Measurements from ENCODE around the gene SAMD5. TPM values are rescaled to one million over a fixed set of nuclear protein-coding genes. Genes with fewer than 3 reads are reported as not detected.
"Not testable (repeated sequence)": the region's sequence is repeated elsewhere in the genome, so short reads cannot be mapped to it uniquely, and the experiment has no call there.

SAMD5 gene
- polyA plus RNA-seq, 1 donor = 19.4 TPM

DNA sequence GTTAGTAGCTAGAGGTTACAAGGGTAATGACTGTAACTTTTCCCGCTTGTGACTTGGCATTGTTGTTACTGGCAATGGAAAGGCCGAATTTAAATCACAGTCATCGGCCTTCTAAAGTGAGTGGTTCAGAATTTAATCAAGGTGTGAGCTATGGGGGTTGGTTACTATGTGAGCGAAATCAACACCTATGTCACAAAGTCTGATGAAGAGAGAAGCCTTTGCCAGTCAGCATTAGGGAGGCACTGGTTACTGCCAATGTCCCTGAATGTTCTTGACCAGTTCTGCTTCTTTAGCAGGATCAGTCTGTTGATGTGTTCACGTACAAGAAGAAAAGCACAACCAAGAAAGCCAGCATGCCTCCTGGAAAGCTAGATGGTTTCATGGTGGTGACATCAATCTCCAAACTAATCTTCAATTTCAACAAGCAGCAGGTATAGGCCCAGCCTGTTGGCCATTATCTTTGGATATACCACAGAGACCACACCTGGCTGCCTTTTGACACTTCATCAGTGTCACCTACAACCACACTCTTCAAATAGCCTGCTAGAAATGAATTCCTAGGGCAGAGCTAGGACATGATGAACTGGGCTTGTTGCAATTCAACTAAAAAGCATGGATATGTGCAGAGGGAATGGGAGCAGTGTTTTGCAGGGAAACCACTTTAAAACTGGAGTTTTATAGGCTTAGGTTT is 17.2 kb downstream of the SAMD5 start:
- no peak for DNase-seq

DNA sequence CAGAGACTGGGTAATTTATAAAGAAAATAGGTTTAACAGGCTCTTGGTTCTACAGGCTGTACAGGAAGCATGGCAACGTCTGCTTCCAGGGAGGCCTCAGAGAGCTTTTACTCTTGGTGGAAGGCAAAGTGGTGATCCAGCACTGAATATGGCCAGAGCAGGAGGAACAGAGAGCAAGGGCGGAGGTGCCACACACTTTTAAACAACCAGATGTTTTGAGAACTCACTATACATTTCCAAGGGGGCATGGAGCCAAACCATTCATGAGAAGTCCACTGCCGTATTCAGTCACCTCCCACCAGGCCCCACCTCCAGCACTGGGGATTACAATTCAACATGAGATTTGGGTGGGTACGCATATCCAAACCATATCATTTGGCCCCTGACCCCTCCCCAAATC is 18.7 kb downstream of the SAMD5 start:
- no peak for DNase-seq

DNA sequence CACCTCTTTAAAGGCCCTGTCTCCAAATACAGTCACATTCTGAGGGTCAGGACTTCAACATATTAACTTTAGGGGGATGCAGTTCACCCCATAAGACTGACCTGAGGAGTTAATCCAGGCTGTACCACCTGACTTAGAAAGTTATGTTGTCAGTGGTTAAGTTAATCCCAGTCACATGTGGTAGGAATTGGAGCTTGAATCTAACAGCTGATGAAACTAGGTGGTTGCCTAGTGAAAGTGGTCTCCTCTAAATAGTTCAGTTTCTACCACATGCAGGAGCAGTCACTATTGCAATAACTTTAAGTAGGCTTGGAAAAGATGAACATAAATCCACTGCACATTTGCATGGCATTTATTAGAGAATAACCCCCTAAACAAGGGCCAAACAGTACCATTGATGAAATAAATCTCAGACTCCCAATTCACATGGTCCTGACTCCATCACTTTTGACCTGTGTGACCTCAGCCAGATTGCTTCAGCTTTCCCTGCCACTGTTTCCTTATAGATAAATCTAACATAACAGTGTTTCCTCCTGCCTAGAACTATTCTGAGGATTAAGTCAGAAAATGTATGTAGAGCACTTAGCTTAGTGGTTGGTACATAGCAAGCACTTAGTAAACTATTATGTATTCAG is 20.1 kb downstream of the SAMD5 start:
- DNase-seq = no peak

DNA sequence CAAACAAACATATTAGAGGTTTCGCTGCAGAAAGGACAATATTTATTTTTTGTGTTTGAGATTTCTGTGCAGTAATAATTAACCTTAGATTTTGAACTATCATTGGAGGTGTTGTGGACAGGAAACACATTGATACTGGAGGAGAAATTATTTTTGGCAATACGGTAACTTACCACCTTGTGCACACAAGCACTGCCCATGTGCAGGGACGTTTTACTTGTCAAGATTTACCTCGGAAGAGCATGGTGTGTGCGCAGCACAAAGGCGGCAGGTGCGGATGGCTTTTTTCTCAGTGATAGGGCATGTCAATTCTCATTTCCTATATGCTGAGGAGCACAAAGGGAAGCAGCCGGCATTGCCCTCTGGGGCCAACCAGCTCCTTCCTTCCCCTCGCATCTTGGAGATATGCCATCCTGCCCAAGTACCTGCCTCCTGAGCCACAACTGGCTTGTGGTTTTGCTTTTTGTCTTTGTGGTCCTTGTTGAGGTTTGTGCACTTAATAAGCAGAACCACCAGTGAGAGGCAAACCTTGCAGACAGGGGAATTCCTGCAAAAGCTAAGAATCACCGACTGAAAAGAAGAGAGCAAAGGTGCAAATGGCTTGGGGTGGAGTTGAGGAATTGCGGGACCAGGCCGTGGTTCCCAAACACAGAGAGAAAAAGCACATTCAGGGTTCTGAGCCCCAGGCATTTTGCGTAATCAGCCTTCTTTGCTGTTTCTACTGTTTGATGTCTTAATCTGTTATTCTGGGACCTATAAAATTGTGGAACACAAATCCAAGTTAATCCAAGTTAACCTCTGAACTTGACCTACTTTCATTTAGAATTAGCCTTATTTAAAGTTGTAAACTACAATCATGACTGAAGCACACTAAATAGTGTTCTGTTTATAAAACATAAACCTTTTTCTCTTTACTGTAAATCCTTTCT is 21.9 kb downstream of the SAMD5 start:
- no peak for DNase-seq

DNA sequence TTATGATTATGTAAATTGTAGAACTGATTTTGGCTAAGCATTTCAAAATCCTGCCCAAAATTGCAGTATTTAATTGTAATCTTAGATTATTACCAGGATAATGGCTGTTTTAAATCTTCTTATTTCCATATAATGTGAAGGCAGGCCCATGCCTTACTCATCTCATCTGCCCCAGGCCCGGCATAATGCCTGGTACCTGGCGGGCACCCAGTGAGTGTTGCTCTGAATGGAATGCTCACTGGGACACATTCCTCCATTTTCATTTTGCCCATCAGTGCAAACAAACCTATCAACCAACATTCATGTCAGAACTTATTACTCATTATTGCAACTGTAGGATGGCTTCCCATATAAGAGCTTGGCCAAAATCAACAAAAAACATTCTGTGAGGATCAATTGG is 22.8 kb downstream of the SAMD5 start:
- no peak for DNase-seq

DNA sequence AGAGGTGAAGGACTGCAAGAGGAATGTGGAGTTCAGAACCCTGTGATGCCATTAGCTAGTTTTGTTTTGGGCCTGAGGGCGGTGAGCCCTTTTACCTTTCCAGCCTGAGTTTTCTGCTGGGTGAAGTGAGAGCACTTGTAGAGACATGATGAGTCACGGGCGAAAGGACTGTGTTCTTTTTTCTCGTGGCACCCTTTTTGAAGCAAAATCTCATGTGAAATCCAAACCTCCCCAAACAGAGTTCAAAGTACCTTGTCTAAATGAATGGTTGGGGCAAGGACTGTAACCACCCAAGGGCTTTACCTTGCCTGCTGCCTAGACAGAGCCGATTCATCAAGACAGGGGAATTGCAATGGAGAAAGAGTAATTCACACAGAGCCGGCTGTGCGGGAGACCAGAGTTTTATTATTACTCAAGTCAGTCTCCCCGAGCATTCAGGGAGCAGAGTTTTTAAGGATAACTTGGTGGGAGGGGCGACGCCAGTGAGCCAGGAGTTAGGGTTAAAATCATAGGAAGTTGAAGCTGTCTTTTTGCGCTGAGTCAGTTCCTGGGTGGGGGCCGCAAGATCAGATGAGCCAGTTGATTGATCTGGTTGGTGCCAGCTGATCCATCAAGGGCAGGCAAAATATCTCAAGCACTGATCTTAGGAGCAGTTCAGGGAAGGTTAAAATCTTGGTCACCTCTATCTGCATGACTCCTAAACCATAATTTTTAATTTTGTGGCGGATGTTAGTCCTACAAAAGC is 25.8 kb downstream of the SAMD5 start:
- no peak for DNase-seq

DNA sequence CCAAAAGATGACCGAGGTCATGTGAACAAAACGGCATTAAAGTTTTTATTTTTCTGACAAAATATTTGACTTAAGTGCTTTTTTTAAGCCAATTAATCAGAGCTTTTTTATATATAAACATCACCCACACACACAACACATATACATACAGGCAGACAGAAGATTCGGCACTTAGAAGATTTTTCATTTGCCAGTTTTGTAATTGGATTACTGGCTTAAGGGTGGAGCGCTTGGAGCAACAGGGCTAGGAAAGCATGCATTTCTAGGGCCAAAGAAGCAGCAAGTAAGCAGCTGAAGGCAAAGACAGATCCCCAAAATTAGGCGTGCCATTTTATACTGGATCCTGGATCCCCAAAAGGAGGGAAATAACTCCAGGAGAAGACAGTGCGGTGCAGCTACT is 30.3 kb downstream of the SAMD5 start:
- no peak for DNase-seq

DNA sequence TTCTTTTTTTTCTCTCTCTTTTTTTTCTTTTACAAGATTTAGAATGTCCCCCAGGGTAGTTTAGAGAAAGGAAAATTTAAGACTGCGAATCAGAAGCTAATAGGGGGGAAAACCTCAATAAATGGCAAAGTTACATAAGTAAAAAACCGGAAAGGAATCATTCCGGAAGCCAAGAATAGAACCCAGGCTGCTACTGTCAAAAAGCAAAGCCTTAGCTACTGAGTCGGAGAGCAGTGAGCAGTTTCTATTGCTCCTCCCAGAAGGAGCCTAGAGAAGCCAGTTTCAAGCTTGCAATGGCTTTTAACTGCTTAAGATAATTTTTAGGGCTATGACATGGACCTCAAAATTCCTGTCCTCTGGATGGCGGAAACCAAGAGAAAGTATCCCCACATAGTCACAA is 31.6 kb downstream of the SAMD5 start:
- no peak for DNase-seq

DNA sequence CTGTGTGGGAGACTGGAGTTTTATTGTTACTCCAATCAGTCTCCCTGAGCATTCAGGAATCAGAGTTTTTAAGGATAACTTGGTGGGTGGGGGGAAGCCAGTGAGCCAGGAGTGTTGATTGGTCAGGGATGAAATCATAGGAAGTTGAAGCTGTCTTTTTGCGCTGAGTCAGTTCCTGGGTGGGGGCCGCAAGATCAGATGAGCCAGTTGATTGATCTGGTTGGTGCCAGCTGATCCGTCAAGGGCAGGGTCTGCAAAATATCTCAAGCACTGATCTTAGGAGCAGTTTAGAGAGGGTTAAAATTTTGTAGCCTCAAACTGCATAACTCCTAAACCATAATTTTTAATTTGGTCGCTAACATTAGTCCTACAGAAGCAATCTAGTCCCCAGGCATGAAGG is 33.9 kb downstream of the SAMD5 start:
- not testable (repeated sequence) for DNase-seq

DNA sequence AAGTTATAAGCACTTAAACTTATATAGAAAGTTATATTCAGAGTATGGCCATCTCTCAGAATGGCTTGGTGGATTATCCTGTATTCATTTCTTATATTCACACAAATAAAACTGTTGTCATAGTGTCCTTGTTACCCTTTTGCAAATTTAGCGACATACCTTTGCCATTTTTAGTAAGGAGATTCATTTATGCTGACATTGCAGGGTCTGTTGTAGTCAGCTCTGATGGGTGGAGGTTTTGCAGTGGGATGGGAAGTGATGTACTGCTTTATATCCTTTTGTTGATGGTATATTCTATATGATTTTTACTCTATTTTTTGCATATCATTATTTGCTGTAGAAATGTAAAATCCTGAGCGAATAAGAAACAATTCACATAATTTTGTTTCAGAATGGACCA is 35.9 kb downstream of the SAMD5 start:
- no peak for DNase-seq

DNA sequence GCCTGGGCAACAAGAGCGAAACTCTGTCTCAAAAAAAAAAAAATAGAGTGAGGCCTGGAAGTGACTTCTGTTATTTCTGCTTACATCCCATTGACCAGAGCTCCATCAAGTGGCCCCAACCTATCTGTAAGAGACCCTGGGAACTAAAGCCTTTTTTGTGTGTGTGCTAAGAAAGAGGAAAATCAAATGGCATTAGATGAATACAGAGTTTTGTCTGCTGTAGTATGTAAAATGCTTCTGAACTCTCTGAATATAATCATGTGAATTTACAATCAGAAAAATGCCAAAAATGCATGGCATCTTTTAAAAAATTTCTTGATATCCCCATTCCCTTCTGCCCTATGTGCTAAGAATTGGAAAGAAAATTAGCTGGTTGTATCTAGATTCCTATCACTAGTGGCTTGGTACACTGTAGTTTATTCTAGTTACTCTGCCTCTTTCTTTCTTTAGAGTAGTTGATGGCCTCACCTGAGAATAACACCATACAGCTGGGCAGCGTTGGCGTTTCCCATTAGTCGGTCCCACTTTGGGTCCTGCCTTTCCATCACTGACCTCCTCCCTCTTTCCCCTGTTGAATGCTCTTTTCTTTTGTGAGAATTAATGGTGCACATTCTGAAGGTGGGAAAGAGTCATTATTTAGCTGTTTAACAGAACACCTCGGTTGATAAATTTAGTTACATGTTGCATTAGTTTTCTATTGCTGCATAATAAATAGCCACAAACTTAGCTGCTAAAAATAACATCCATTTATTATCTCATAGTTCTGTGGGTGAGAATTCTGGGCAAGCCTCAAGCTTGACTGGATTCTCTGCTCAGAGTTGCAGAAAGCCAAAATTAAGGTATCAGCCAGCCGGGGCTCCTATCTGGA is 38.2 kb downstream of the SAMD5 start:
- DNase-seq = no peak

DNA sequence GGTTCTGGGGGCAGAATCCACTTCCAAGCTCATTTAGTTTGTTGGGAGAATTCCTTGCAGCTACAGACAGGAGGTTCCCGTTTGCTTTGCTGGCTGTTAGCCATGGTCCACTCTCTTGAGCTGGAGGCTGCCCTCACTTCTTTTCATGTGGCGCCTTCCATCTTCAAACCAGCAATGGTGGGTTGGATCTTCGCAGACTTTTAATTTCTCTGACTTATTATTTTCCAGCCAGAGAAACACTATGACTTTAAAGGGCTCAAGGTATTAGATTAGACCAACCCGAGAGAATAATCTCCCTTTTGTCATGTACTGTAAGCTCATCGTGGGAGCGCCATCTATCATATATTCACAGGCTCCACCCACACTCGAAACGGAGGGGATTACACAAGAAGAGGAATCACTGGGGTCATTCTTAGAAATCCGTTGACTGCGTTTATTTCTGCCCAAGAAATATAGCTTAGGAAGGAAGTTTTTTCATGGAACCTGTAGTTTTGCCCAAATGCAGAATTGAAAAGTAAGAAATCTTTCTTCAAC is 38.9 kb downstream of the SAMD5 start:
- DNase-seq = no peak

DNA sequence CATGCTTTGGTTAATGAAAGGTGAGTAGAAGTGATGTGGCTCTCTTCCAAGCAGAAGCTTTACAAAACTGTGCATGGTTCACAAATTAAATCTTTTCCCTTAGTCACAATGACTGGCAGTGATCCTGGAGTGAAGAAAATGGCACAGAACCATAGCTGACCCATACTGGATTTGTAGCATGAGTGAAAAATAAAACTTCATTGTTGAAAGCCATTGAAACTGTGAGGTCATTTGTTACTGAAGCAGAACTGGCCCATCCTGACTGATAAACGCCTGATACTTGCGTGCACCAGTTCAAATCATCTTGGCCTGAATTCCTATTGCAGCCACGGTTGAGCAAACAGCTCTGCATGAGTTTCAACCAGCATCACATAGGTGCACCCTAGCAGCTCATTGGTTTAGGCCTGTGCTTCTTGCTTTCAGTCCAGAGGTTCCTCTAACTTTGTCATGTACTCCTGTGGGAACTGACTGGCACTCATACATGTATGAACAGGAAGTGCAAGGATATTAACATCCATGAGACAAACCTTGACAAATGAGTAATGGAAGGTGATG is 40.5 kb downstream of the SAMD5 start:
- no peak for DNase-seq

DNA sequence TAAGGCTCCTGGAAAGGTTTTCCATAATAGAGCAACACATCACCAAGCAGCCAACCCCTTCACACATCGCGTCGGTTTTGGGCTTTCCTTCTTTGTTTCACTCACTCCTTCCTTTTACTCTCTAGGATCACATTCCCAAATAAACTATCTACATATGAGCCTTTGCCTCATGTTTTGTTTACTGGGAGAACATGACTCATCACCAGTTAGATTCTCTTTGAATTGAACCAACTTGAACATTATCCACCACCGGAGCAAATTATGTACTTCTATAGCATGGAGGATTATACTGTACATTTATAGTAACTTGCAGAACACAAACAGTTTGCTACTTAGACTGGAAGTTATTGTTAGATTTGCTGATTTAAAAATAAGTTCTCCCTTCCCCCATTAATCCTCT is 41.0 kb downstream of the SAMD5 start:
- no peak for DNase-seq

DNA sequence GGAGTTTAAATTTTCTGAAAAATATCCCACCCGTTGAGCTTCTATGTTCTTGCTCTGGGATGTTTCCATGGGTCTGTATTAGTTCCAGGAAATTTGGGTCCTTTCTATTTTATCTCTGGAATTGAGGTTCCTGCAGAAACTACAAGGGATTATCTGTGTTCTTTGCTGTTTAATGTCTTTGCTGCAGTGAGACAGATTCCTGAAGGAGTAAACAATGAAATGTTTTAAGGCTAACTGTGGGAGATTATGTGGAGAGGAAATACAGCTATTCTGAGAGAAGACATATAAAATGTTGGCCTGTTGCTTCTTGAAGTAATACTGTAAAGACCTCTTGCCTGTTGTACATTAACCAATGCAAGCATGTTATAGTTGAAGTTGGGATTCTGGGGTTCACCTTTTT is 43.5 kb downstream of the SAMD5 start:
- DNase-seq = no peak

DNA sequence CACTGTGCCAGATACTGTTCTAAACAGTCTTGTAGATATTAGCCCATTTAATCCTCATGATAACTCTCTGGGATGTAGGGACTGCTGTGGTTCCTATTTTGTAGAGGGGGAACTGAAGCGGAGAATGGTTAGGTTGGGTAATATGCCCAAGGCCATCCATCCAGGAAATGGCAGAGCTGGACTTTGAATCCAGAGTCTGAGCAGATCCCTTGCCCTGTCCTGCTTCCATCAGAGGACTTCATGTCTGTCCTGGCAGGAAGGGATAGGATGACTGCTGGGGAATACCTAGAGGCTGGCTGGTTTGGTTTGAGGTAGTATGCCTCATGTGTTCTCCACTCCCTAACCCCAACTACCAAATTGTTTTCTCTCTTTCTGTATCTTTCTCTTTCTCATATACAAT is 44.6 kb downstream of the SAMD5 start:
- no peak for DNase-seq

DNA sequence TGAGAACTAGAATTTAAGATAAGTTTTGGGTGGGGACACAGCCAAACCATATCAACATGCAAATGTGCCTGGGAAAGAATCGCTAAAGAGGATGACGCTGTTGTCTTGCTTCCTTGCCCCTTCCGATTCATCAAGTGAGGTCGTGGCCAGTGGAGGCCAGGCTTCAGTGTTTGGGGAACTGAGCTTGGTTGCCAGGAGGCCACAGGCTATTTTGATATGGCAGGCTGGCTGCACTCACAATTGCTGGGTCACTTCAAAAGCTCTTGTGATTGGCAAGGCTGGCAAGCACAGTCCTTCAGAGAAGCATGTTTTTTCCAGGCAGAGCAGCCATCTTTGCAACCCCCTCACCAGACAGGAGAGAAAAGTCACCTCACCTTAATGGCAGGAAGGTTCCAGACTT is 45.8 kb downstream of the SAMD5 start:
- no peak for DNase-seq

DNA sequence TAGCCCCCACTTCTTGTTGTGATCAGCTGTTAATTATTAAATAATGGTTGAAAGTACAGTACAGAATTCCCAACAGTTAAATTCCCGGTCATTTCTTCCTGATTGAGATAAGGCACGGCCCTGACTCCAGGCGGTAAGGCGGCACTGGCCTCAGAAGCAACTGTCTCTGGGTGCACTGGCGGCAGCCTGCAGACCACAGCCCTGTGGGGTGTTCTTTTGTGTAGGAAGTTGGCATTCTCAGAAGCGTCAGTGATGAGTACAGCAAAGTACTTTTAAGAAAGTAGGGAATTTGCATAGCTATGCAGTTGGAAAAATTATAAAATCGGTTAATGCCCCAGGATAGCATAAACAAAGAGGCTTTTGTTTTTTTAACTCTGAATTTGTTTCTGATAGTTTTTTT is 50.5 kb downstream of the SAMD5 start:
- peak; percentile 24 for DNase-seq

DNA sequence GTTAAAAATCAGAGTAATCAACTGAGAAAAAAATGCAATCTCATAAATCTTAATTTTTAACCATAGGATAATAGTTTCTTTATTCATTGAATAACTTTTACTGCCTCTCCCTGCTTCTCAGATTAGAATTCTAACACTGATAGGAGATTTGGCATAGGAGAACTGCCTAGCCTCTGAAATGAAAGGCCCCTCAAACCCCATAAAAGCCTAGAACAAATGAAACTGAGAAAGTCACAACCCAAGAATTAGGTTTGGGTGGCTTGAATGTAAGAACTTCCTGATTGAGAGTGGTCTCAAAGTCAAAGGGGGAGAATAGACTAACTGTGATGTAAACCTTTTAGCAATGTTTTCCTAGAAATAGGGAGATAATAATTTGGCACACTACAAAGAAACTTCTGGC is 52.2 kb downstream of the SAMD5 start:
- DNase-seq = no peak

DNA sequence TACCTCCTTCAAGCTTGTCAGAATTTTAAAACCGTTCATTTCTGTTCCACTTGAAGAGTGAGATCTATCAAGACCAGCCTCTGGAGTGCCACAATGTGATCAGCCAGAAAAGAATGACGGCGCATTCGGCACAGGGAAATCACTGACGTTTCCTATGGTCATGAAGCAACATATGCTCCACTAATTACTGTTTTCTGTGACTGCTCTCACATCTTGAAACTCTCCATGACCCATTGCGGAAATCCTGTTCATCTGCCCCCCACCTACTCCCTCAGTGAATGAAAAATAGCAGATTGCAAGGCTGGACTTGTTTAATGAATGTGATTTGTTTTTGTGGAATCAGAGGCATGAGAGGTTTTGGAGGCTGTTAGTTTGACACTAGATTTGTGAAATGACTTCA is 53.2 kb downstream of the SAMD5 start:
- no peak for DNase-seq

DNA sequence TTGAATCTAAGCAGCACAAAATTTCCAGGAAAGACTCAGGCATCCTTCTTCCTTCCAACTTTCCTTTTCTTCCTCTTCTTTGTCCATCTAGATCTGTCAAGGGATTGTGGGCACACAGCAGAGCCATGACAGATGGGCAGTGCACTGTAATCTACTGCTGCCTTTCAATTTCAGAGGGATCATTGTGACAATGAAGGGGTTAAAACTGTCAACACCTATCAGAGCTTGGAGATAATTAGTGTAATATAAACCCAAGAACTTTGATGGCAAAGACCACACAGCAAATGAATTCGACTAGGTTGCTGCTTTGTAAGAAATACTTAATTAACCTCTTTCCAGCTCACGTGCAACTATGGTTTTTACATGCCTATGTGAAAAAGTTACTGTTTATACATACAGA is 55.0 kb downstream of the SAMD5 start:
- no peak for DNase-seq

All from left kidney (tissue), 2 donors.